AML-193 (cell line): Measurements from ENCODE around the gene C1QTNF12.
"Not testable (repeated sequence)": the region's sequence is repeated elsewhere in the genome, so short reads cannot be mapped to it uniquely, and the experiment has no call there.

Experiments
- DNase-seq, 2 experiments: peaks; one replicate each; lab custom pipeline; 2025; lab: John Stamatoyannopoulos, UW

Gene C1QTNF12

GRCh38 chr1:1199141-1199960, 47.2 kb downstream of the C1QTNF12 start:
- no peak for DNase-seq

GRCh38 chr1:1198423-1199140, 47.9 kb downstream of the C1QTNF12 start:
- no peak for DNase-seq

GRCh38 chr1:1197551-1198422, 48.7 kb downstream of the C1QTNF12 start:
- no peak for DNase-seq

- DNase-seq, result no peak
Measured at GRCh38 chr1:1197188-1197500, 49.4 kb downstream of the C1QTNF12 start.

GRCh38 chr1:1196431-1197187, 49.9 kb downstream of the C1QTNF12 start:
- DNase-seq, result no peak

GRCh38 chr1:1195726-1196125, 50.8 kb downstream of the C1QTNF12 start:
- DNase-seq, result not testable (repeated sequence)

- DNase-seq, result no peak
Measured at GRCh38 chr1:1194723-1195122, 51.8 kb downstream of the C1QTNF12 start.
